Measurements from ENCODE around the gene PLEKHA3. TPM values are rescaled to one million over a fixed set of nuclear protein-coding genes. Genes with fewer than 3 reads are reported as not detected.
"Not testable (repeated sequence)": the region's sequence is repeated elsewhere in the genome, so short reads cannot be mapped to it uniquely, and the experiment has no call there.

Gene PLEKHA3
- total and polyA plus RNA-seq, 10 of the 15 experiments (the other 5 are each of a cell fraction or from before 2014, with no cell fraction given): 1.4 to 21.1 (median 7.4) TPM

DNA sequence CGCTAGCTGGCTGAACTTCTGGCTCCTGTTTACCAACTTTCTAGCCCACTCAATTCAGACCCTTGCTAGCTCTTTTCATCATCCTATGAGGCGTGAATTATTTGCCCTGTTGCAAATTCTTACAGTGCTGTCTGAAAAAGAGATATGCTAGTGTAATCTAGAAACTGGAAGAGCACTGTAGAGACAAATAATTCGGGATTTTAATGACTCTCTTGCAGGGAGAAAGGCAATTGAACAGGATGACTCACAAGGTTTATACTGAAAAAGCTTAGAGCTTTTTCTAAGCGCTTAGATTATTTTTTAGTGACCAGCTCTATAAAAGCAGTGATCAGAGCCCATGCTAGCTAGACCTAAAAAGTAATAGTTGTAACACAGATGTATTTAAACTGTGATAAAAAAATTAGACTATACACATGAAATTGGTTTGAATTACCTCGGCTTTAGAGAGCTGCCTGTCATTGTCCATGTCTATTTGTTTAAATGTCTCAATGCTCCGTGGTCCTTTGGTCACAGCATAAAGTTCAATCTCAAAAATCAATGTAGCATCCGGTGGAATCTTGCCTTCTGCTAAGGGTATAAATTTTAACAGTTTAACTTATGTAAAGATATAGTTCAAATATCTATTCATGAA is 10.9 kb upstream of the PLEKHA3 start (continued):
- TF ChIP-seq, protein P1, sequence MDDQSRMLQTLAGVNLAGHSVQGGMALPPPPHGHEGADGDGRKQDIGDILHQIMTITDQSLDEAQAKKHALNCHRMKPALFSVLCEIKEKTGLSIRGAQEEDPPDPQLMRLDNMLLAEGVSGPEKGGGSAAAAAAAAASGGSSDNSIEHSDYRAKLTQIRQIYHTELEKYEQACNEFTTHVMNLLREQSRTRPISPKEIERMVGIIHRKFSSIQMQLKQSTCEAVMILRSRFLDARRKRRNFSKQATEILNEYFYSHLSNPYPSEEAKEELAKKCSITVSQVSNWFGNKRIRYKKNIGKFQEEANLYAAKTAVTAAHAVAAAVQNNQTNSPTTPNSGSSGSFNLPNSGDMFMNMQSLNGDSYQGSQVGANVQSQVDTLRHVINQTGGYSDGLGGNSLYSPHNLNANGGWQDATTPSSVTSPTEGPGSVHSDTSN (IDR thresholded peaks at IDR 0.05; ENCODE audit: insufficient replicate concordance, low read depth, low read length): no peak
- TF ChIP-seq, protein P2, sequence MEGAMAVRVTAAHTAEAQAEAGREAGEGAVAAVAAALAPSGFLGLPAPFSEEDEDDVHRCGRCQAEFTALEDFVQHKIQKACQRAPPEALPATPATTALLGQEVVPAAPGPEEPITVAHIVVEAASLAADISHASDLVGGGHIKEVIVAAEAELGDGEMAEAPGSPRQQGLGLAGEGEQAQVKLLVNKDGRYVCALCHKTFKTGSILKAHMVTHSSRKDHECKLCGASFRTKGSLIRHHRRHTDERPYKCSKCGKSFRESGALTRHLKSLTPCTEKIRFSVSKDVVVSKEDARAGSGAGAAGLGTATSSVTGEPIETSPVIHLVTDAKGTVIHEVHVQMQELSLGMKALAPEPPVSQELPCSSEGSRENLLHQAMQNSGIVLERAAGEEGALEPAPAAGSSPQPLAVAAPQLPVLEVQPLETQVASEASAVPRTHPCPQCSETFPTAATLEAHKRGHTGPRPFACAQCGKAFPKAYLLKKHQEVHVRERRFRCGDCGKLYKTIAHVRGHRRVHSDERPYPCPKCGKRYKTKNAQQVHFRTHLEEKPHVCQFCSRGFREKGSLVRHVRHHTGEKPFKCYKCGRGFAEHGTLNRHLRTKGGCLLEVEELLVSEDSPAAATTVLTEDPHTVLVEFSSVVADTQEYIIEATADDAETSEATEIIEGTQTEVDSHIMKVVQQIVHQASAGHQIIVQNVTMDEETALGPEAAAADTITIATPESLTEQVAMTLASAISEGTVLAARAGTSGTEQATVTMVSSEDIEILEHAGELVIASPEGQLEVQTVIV (IDR thresholded peaks at IDR 0.05; ENCODE audit: borderline replicate concordance, partially characterized antibody): no peak

DNA sequence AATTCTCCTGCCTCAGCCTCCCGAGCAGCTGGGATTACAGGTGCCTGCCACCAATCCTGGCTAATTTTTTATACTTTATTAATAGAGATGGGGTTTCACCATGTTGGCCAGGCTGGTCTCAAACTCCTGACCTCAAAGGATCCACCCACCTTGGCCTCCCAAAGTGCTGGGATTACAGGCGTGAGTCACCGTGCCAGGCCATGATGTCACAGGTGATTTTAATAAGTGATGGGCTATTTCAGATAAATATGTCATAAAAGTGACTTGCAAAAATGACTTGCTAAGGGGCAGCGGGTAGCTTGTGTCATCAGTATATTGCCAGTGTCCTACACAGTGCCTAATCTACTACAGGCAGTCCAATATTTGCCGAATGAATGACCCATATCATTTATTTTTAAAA is 8.9 kb upstream of the PLEKHA3 start:
- H3K9me3 ChIP-seq (replicated peaks; ENCODE audit: control insufficient read depth, insufficient read depth, low read length); H4K20me1 ChIP-seq (ENCODE audit: control insufficient read depth, insufficient read depth); H3K9ac ChIP-seq (ENCODE audit: control insufficient read depth, insufficient read depth, low read length); BruUV-seq (replicated peaks); H2AFZ ChIP-seq (ENCODE audit: control insufficient read depth, low read depth, low read length); H3K4me3 ChIP-seq; H3K36me3 ChIP-seq (ENCODE audit: control insufficient read depth in 2 of 2, insufficient read depth in 2 of 2, low read length in 1 of 2); DNase-seq (ENCODE audit: low read depth, low spot score); ATAC-seq; H3K79me2 ChIP-seq (ENCODE audit: control insufficient read depth, insufficient read depth, low read length); H3K27ac ChIP-seq (ENCODE audit: control insufficient read depth, insufficient read depth); POLR2A ChIA-PET; SMC1A ChIA-PET (ENCODE audit: uncharacterized antibody, unreplicated experiment); in situ Hi-C loops (cut with MboI); H3K4me1 ChIP-seq (ENCODE audit: control insufficient read depth, insufficient read depth, low read length); FAIRE-seq; H3K4me2 ChIP-seq (ENCODE audit: control insufficient read depth, insufficient read depth); H3K27me3 ChIP-seq (replicated peaks in 1 of 2; ENCODE audit: control insufficient read depth in 2 of 2, insufficient read depth in 2 of 2, low read length in 1 of 2): not testable (repeated sequence)
- RAD21 ChIA-PET (ENCODE audit: unreplicated experiment): interaction anchor here (0.9 kb wide), 1 partner anchor 25 kb away, joined by 3 read pairs; no protein-coding TSS in a partner anchor
- intact Hi-C loops (cut with micrococcal nuclease; ENCODE audit: unreplicated experiment): loop anchor here (10.0 kb wide), 1 partner anchor 443 kb away; no protein-coding TSS in a partner anchor
- CTCF ChIA-PET: interaction anchor here (0.8 kb wide), 1 partner anchor 56 kb away, joined by 3 read pairs; no protein-coding TSS in a partner anchor
- WGBS (ENCODE audit: insufficient coverage, insufficient replicate concordance, low lambda C conversion rate, missing lambda C conversion rate): 97% methylated on average over 5 of the region's 5 CpGs

Data from GM12878 (cell line).